IMR-90 (cell line): ENCODE data around the gene TAF7L.
"Not testable (repeated sequence)": the region's sequence is repeated elsewhere in the genome, so short reads cannot be mapped to it uniquely, and the experiment has no call there.

ENCODE experiments used
- CEBPB ChIP-seq: IDR thresholded peaks from 2 replicates; pipeline ENCODE4 v1.6.1; 2012; ENCODE audit warnings: low read depth, low read length, improper control_type of control experiment
- ELK1 ChIP-seq: fragments of 150-350 bp; IDR thresholded peaks from 2 replicates; pipeline ENCODE4 v1.6.1; 2016; ENCODE audit warnings: low read depth, mild to moderate bottlenecking, low read length, moderate library complexity, borderline replicate concordance
- MAZ ChIP-seq: IDR thresholded peaks from 2 replicates; pipeline ENCODE4 v1.6.1; 2012; ENCODE audit warnings: low read depth, mild to moderate bottlenecking, low read length, improper control_type of control experiment, moderate library complexity, borderline replicate concordance
- NFE2L2 ChIP-seq: fragments of 150-350 bp; IDR thresholded peaks from 2 replicates; pipeline ENCODE4 v1.6.1; 2016; ENCODE audit warnings: low read depth, mild to moderate bottlenecking, low read length
- POLR2A ChIP-seq: IDR thresholded peaks from 2 replicates; pipeline ENCODE4 v1.6.1; 2012; ENCODE audit warnings: mild to moderate bottlenecking, low read depth, low read length
- RAD21 ChIP-seq: IDR thresholded peaks from 2 replicates; pipeline ENCODE4 v1.6.1; 2012; ENCODE audit warnings: low read length, improper control_type of control experiment
- RCOR1 ChIP-seq: IDR thresholded peaks from 2 replicates; pipeline ENCODE4 v1.6.1; 2012; ENCODE audit warnings: mild to moderate bottlenecking, low read length, improper control_type of control experiment; ENCODE audit not compliant: insufficient replicate concordance
- RFX5 ChIP-seq: IDR thresholded peaks from 2 replicates; pipeline ENCODE4 v1.8.0; 2012; ENCODE audit warnings: low read depth, mild to moderate bottlenecking, low read length, moderate library complexity
- SMC3 ChIP-seq: fragments of 150-350 bp; IDR thresholded peaks from 2 replicates; pipeline ENCODE4 v1.6.1; 2016; ENCODE audit warnings: low read depth, mild to moderate bottlenecking, antibody characterized with exemption, low read length, moderate library complexity
- USF2 ChIP-seq: fragments of 150-350 bp; IDR thresholded peaks from 2 replicates; pipeline ENCODE4 v1.6.1; 2017; ENCODE audit warnings: mild to moderate bottlenecking, antibody characterized with exemption, low read length, low read depth
- TF ChIP-seq, protein P1 (sequence below): conservative IDR thresholded peaks from 2 replicates; pipeline ENCODE4 v1.5.1; 2012; ENCODE audit warnings: mild to moderate bottlenecking, low read depth, low read length, improper control_type of control experiment

DNA sequence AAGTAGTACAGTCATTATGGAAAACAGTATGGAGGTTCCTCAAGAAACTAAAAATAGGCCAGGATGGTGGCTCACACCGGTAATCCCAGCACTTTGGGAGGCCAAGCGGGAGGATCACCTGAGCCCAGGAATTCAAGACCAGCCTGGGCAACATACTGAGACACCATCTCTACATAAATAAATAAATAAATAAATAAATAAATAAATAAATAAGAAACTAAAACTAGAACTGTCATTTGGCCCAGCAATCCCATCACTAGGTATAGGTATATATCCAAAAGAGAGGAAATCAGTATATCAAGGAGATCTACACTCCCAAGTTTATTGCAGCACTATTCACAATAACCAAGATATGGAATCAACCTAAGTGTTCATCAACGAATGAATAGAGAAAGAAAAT is 4.5 kb upstream of the TAF7L start:
- not testable (repeated sequence) for TF ChIP-seq POLR2A, MAZ, ELK1, RAD21, CEBPB, RCOR1, RFX5, NFE2L2, USF2, SMC3
- TF ChIP-seq, protein P1, sequence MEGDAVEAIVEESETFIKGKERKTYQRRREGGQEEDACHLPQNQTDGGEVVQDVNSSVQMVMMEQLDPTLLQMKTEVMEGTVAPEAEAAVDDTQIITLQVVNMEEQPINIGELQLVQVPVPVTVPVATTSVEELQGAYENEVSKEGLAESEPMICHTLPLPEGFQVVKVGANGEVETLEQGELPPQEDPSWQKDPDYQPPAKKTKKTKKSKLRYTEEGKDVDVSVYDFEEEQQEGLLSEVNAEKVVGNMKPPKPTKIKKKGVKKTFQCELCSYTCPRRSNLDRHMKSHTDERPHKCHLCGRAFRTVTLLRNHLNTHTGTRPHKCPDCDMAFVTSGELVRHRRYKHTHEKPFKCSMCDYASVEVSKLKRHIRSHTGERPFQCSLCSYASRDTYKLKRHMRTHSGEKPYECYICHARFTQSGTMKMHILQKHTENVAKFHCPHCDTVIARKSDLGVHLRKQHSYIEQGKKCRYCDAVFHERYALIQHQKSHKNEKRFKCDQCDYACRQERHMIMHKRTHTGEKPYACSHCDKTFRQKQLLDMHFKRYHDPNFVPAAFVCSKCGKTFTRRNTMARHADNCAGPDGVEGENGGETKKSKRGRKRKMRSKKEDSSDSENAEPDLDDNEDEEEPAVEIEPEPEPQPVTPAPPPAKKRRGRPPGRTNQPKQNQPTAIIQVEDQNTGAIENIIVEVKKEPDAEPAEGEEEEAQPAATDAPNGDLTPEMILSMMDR, result not testable (repeated sequence)
